GM19467 (cell line): ENCODE results near the gene ZMYND8.
A peak's percentile ranks its signal among the peaks of the same experiment; 100 is the strongest.
"Not testable (repeated sequence)": the region's sequence is repeated elsewhere in the genome, so short reads cannot be mapped to it uniquely, and the experiment has no call there.

Source experiments
- ATAC-seq: cut with Tn5 transposase; IDR thresholded peaks from one replicate; pipeline ENCODE4 v1.9.1; 2021; ENCODE audit warnings: mild to moderate bottlenecking, moderate library complexity; ENCODE audit not compliant: unreplicated experiment

ZMYND8 gene

GRCh38 chr20:47356526-47357295 is at the start of gene ZMYND8:
Gene ZMYND8 (minus strand): TSS chr20:47356699. CDS start chr20:47356670, 29 bp downstream.
- peak; percentile 26 for ATAC-seq

DNA sequence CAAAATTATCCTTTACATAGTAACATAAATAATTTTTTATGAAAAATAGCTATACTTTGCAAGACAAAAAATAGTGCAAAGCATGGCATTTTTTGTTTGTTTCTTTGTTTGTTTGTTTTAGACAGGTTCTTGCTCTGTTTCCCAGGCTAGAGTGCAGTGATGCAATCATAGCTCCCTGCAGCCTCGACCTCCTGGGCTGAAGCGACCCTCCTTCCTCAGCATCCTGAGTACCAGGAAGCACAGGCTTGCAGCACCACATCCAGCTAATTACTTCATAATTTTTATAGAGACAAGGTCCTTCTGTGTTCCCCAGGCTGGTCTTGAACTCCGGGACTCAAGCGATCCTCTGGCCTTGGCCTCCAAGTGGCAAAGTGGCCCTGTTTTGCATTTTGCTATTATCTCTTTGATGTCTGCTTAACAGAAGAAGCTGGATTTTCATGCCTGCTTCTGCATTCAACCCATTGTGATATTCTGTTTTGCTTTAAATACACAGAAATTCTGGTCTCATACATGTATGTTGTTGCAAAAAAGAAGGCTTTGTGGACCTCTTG is 49.4 kb upstream of the ZMYND8 start:
- no peak for ATAC-seq

- no peak for ATAC-seq
Measured at GRCh38 chr20:47400685-47401084, 44.2 kb upstream of the ZMYND8 start.

DNA sequence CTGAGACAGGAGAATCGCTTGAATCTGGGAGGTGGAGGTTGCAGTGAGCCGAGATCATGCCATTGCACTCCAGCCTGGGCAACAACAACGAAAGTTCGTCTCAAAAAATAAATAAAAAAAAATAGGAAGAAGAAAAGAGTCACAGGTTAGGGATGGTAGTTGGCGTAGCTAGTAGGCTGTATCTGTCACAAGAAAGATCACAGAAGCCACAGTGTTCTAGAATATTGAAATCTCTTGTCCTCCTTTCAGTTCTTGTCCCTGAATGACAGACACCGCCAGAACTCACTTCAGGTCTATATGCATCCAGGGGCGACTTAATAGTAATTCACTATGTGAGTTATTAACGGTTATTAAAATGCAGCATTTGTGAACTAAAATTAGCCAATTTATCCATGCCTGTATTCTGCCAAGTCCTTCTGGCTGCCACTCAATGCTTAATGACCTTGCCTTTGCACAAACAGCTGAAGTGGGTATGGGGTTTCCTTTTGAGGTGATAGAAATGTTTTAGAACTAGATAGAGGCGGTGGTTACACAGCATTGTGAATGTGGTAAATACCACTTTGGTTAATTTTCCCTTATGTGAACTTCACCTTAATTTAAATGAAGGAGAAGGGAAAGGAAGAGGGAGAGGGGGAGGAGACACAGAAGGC is 41.3 kb upstream of the ZMYND8 start:
- ATAC-seq: no peak

GRCh38 chr20:47396762-47397476 is 40.4 kb upstream of the ZMYND8 start:
- ATAC-seq: no peak

DNA sequence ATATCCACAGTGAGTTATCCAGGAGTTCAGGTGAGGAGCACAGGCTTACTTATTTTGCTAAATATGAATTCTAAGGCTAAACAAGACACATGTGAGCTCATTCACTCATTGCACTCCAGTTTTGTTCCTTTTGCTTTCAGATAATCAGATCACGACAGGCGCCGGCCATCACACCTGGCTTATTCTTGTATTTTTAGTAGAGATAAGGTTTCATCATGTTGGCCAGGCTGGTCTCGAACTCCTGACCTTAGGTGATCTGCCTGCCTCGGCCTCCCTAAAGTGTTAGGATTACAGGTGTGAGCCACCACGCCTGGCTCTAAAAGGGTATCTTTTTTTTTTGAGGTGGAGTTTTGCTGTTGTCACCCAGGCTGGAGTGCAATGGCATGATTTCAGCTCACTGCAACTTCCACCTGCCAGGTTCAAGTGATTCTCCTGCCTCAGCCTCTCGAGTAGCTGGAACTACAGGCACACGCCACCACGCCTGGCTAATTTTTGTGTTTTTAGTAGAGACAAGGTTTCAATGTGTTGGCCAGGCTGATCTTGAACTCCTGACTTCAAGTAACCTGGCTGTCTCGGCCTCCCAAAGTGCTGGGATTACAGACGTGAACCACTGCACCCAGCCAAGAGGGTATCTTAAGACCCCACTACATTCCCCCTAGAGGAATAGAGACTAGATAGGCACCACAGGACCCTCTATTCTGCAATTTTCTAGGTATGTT is 37.5 kb upstream of the ZMYND8 start:
- not testable (repeated sequence) for ATAC-seq

DNA sequence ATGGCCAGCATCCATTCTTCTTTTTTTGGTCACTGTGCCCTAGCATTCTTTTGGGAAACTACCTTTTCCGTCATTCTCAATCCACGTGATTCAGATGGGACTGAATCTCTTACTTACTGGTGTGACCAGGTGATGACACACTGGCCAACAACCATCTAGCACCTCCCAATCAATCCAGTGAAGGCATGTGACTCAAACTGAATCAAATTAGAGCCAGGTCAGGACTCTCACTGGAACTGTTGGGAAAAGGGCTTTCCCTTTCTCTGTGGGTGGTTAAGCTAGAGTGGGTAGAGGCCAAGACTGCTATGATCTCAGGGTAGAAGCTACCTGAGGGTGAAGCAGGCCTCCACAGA is 36.2 kb upstream of the ZMYND8 start:
- ATAC-seq: no peak

GRCh38 chr20:47392015-47392720 is 35.7 kb upstream of the ZMYND8 start:
- no peak for ATAC-seq

- no peak for ATAC-seq
Measured at GRCh38 chr20:47391276-47392010, 34.9 kb upstream of the ZMYND8 start.

- no peak for ATAC-seq
Measured at GRCh38 chr20:47389867-47390347, 33.4 kb upstream of the ZMYND8 start.

- ATAC-seq: not testable (repeated sequence)
Measured at GRCh38 chr20:47385968-47386367, 29.5 kb upstream of the ZMYND8 start.

- no peak for ATAC-seq
Measured at GRCh38 chr20:47382746-47383415, 26.4 kb upstream of the ZMYND8 start.

DNA sequence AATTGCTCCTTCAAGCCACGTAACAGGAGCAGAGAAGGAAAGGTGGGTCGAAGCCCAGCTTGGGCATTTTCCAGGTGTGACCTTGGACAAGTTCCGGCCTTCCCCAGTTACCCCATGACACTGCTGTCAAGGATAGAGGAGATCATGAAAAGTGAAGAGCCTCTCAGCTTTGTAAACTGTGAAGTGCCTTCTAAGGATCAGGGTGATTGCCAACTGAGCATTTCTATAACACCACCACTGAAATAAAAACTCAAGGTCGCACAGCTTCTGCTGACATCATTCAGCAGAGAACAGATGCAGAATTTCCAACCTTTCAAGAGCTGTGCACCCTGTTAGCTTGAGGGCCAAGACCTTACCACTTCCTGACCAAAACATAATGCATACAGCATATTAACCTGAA is 24.0 kb upstream of the ZMYND8 start:
- ATAC-seq: no peak

GRCh38 chr20:47379433-47380150 is 23.1 kb upstream of the ZMYND8 start:
- ATAC-seq: no peak

GRCh38 chr20:47377122-47377722 is 20.7 kb upstream of the ZMYND8 start:
- ATAC-seq: no peak

- ATAC-seq: not testable (repeated sequence)
Measured at GRCh38 chr20:47376096-47376643, 19.7 kb upstream of the ZMYND8 start.

DNA sequence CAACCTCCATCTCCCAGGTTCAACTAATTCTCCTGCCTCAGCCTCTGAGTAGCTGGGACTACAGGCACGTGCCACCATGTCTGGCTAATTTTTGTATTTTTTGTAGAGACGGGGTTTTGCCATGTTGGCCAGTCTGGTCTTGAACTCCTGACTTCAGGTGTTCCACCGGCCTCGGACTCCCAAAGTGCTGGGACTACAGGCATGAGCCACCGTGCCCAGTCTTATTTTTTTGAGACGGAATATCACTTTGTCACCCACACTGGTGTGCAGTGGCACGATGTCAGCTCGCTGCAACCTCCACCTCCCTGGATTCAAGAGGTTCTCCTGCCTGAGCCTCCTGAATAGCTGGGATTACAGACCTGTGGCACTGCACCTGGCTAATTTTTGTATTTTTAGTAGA is 17.6 kb upstream of the ZMYND8 start:
- ATAC-seq: not testable (repeated sequence)
